Mesendoderm (in vitro differentiated cells): ENCODE measurements around the gene KCTD1. TPM values are rescaled to one million over a fixed set of nuclear protein-coding genes. Genes with fewer than 3 reads are reported as not detected.

Experiments used
- DNase-seq: peaks from one replicate; pipeline ENCODE4 v3.0.0; 2013
- H2AK5ac ChIP-seq: 2 replicates; pipeline ENCODE4 v1.6.1; 2013; ENCODE audit warnings: low read length, inconsistent platforms
- H2BK120ac ChIP-seq: 2 replicates; pipeline ENCODE4 v1.6.1; 2013; ENCODE audit warnings: low read depth, mild to moderate bottlenecking, low read length, moderate library complexity, mixed read lengths
- H2BK15ac ChIP-seq: replicated peaks from 2 replicates; pipeline ENCODE4 v1.6.1; 2013; ENCODE audit warnings: low read depth, mild to moderate bottlenecking, moderate library complexity
- H2BK5ac ChIP-seq: 2 replicates; pipeline ENCODE4 v1.6.1; 2013; ENCODE audit warnings: low read length, inconsistent platforms
- H3K18ac ChIP-seq: 2 replicates; pipeline ENCODE4 v1.6.1; 2013; ENCODE audit warnings: mild to moderate bottlenecking, low read length, mixed read lengths
- H3K23ac ChIP-seq: one replicate; pipeline ENCODE4 v1.6.1; 2013; ENCODE audit warnings: low read length
- H3K27ac ChIP-seq: 2 replicates; pipeline ENCODE4 v1.5.1; 2013; ENCODE audit warnings: low read depth, mild to moderate bottlenecking, inconsistent platforms, low read length, moderate library complexity
- H3K27me3 ChIP-seq: 2 replicates; pipeline ENCODE4 v1.6.1; 2013; ENCODE audit warnings: low read length, control low read depth, mild to moderate bottlenecking, inconsistent platforms; ENCODE audit not compliant: insufficient read depth, poor library complexity
- H3K36me3 ChIP-seq: 2 replicates; pipeline ENCODE4 v1.6.1; 2013; ENCODE audit warnings: low read length, inconsistent platforms; ENCODE audit not compliant: control insufficient read depth, insufficient read depth
- H3K4ac ChIP-seq: one replicate; pipeline ENCODE4 v1.6.1; 2013; ENCODE audit warnings: low read depth, mild to moderate bottlenecking, low read length, moderate library complexity
- H3K4me1 ChIP-seq: 2 replicates; pipeline ENCODE4 v1.6.1; 2013; ENCODE audit warnings: low read depth, low read length, inconsistent platforms; ENCODE audit not compliant: control insufficient read depth
- H3K4me2 ChIP-seq: 2 replicates; pipeline ENCODE4 v1.6.1; 2013; ENCODE audit warnings: low read length
- H3K4me3 ChIP-seq: 2 replicates; pipeline ENCODE4 v1.5.1; 2013; ENCODE audit warnings: mild to moderate bottlenecking, low read length
- H3K56ac ChIP-seq: one replicate; pipeline ENCODE4 v1.6.1; 2013; ENCODE audit warnings: low read length
- H3K79me1 ChIP-seq: 2 replicates; pipeline ENCODE4 v1.6.1; 2013; ENCODE audit warnings: low read length, inconsistent platforms
- H3K79me2 ChIP-seq: 2 replicates; pipeline ENCODE4 v1.6.1; 2013; ENCODE audit warnings: mild to moderate bottlenecking, low read length; ENCODE audit not compliant: control insufficient read depth, insufficient read depth
- H3K9ac ChIP-seq: 2 replicates; pipeline ENCODE4 v1.6.1; 2013; ENCODE audit warnings: low read length, inconsistent platforms
- H4K5ac ChIP-seq: one replicate; pipeline ENCODE4 v1.6.1; 2013; ENCODE audit warnings: low read length
- H4K8ac ChIP-seq: one replicate; pipeline ENCODE4 v1.6.1; 2013; ENCODE audit warnings: low read depth, mild to moderate bottlenecking, control low read depth, low read length, moderate library complexity
- WGBS: extraction: QIAGEN DNeasy Blood & Tissue Kit; methylation state at CpG from one replicate; pipeline ENCODE4 v1.1.7; 2013; ENCODE audit warnings: low lambda C conversion rate, missing lambda C conversion rate; ENCODE audit not compliant: insufficient coverage; ENCODE audit errors: extremely low coverage; 5-methylcytosine and 5-hydroxymethylcytosine counted together
- small RNA-seq: library from polyadenylated mRNA; stranded (forward); fragments of <200 nt; extraction: miRNeasy Mini kit (QIAGEN cat#:217004); gene quantifications from one replicate; pipeline ENCODE3, GENCODE V24; 2013; ENCODE audit not compliant: insufficient read depth

KCTD1 gene

DNA sequence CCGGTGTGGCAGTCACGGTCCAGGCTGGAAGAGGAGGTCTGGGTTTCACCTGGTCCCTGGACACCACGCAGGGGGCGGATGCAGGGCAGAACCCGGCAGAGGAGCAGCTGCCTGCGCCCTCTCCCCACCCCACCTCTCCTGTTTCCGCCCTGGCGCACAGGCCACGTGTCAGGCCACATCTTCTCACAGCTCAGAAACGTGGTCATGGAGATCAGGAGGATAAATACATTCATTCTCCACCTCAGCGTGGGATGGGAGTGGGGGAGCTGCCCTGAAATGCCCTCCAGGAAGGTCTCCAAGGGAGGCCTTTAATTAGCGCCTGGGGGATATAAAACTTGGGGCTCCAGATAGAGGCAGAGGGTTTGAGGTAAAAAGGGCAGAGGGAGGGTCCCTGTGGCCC lies 142.0 kb downstream of the KCTD1 start:
- Histone ChIP-seq H3K18ac (no peak overlapping the region), H3K79me1 (no peaks in the 10 kb centered on the region), H3K9ac (no peak overlapping the region), H3K4me3 (no peak overlapping the region), H3K4me1 (no peaks in the 10 kb centered on the region), H3K27ac (no peak overlapping the region), H3K27me3 (no peaks in the 10 kb centered on the region), H4K8ac (no peak overlapping the region), H3K4me2 (no peak overlapping the region), H2BK5ac (no peak overlapping the region), H2BK15ac (no peak overlapping the region), H3K79me2 (no peaks in the 10 kb centered on the region), H4K5ac (no peak overlapping the region), H2BK120ac (no peak overlapping the region), H3K4ac (no peak overlapping the region), H3K23ac (no peak overlapping the region), H3K36me3 (no peaks in the 10 kb centered on the region), H3K56ac (no peak overlapping the region), H2AK5ac (no peak overlapping the region)
- WGBS = no CpG with 5 or more reads among the region's 12 CpGs
- no peak for DNase-seq

- no peaks in the 10 kb centered on the region for H3K4me1 ChIP-seq
- no CpG with 5 or more reads among the region's 5 CpGs for WGBS
- no peak overlapping the region for H2BK120ac ChIP-seq
- peak; percentile 47 for DNase-seq
- no peak overlapping the region for H2AK5ac ChIP-seq
- no peaks in the 10 kb centered on the region for H3K79me1 ChIP-seq
- H3K4ac ChIP-seq = no peak overlapping the region
- H3K9ac ChIP-seq = no peak overlapping the region
- H3K4me3 ChIP-seq = no peak overlapping the region
- H3K27ac ChIP-seq = no peak overlapping the region
- H4K8ac ChIP-seq = no peak overlapping the region
- H2BK5ac ChIP-seq = no peak overlapping the region
- no peak overlapping the region for H3K56ac ChIP-seq
- no peak overlapping the region for H4K5ac ChIP-seq
- no peak overlapping the region for H3K18ac ChIP-seq
- no peak overlapping the region for H3K23ac ChIP-seq
- H2BK15ac ChIP-seq = no peak overlapping the region
- H3K79me2 ChIP-seq = no peaks in the 10 kb centered on the region
- H3K27me3 ChIP-seq = no peaks in the 10 kb centered on the region
- no peak overlapping the region for H3K4me2 ChIP-seq
- no peaks in the 10 kb centered on the region for H3K36me3 ChIP-seq
Measured at GRCh38 chr18:26405190-26405801, 143.1 kb downstream of the KCTD1 start.

Small RNA genes lying within 50 kb of the gene (small RNA-seq; reads per million reads assigned to genes)
- not detected for gene MIR8057
